HG02571 (cell line): ENCODE results near the gene LIMD2.

ENCODE experiments used
- ATAC-seq: cut with Tn5 transposase; IDR thresholded peaks from one replicate; pipeline ENCODE4 v1.9.1; 2021; ENCODE audit warnings: mild to moderate bottlenecking, moderate library complexity; ENCODE audit not compliant: unreplicated experiment

LIMD2 gene

GRCh38 chr17:63685041-63685440 lies 14.9 kb downstream of the LIMD2 start:
- ATAC-seq = no peak

GRCh38 chr17:63682981-63683380 lies 16.9 kb downstream of the LIMD2 start:
- no peak for ATAC-seq

GRCh38 chr17:63682441-63682840 lies 17.5 kb downstream of the LIMD2 start:
- no peak for ATAC-seq

- no peak for ATAC-seq
Observed at GRCh38 chr17:63681530-63681929, 18.4 kb downstream of the LIMD2 start.

- ATAC-seq = no peak
Observed at GRCh38 chr17:63680700-63681099, 19.2 kb downstream of the LIMD2 start.

GRCh38 chr17:63679214-63679613 lies 20.7 kb downstream of the LIMD2 start:
- ATAC-seq = no peak

GRCh38 chr17:63676584-63676983 lies 23.3 kb downstream of the LIMD2 start:
- ATAC-seq = no peak

- ATAC-seq = no peak
Observed at GRCh38 chr17:63675607-63676546, 24.0 kb downstream of the LIMD2 start.

GRCh38 chr17:63675231-63675606 lies 24.7 kb downstream of the LIMD2 start:
- no peak for ATAC-seq

- ATAC-seq = no peak
Observed at GRCh38 chr17:63672856-63673255, 27.1 kb downstream of the LIMD2 start.

- no peak for ATAC-seq
Observed at GRCh38 chr17:63665527-63666214, 34.3 kb downstream of the LIMD2 start.

- ATAC-seq = no peak
Observed at GRCh38 chr17:63659850-63660249, 40.1 kb downstream of the LIMD2 start.

GRCh38 chr17:63658366-63658765 lies 41.6 kb downstream of the LIMD2 start:
- ATAC-seq = no peak

- no peak for ATAC-seq
Observed at GRCh38 chr17:63657786-63658185, 42.1 kb downstream of the LIMD2 start.

- no peak for ATAC-seq
Observed at GRCh38 chr17:63653050-63653449, 46.9 kb downstream of the LIMD2 start.

GRCh38 chr17:63652106-63652505 lies 47.8 kb downstream of the LIMD2 start:
- no peak for ATAC-seq

GRCh38 chr17:63649813-63650212 lies 50.1 kb downstream of the LIMD2 start:
- ATAC-seq = no peak

- no peak for ATAC-seq
Observed at GRCh38 chr17:63647936-63648335, 52.0 kb downstream of the LIMD2 start.

GRCh38 chr17:63647065-63647725 lies 52.7 kb downstream of the LIMD2 start:
- ATAC-seq = no peak

- ATAC-seq = peak; percentile 80
Observed at GRCh38 chr17:63646488-63646806, 53.5 kb downstream of the LIMD2 start.
